Measurements from ENCODE around the gene KCNJ4. TPM values are rescaled to one million over a fixed set of nuclear protein-coding genes. Genes with fewer than 3 reads are reported as not detected.

KCNJ4 gene
- total RNA-seq, 1 experiment from 2014 or later, result 0.27 TPM

DNA sequence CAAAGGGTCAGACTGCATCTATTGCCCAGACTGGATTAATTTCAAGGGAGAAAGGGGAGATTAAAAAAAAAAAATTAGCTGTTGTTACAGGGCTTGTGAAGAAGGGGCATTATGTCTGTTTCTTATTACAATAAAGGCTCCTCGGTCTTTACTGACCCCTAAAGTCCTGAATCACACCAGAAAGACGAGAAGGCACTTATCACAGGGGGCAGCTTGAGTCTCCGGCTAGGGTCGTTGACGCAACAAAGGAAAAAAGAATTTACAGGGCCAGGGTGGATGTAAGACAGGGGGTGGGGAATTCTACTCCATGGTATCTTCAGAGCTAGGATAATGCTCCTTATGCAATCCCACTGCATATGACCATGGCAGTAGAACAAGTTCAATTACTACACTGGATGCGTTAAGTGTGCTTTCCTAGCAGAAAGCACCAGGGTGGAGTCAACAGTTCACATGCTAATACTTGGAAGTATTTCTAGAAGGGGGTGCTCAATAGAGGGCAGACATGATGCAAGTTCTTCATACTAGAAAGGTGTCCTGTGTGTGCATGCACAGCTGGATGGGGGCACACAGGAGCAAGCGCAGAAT is 34.7 kb upstream of the KCNJ4 start:
- no TSS peak for BruUV-seq (replicated peaks)
- intact Hi-C loops (cut with micrococcal nuclease; ENCODE audit: unreplicated experiment), result no loop called here
- no peak for DNase-seq
- no peaks in the 10 kb centered on the region for H3K4me1 ChIP-seq
- Mint-ChIP-seq H3K27ac (ENCODE audit: unreplicated experiment) (peak overlapping the region; percentile 49), H3K36me3 (ENCODE audit: insufficient read depth, unreplicated experiment) (peaks cover 97% of the 10 kb centered on the region), H3K4me3 (ENCODE audit: unreplicated experiment) (no peak overlapping the region), H3K9me3 (ENCODE audit: unreplicated experiment) (no peaks in the 10 kb centered on the region), H3K27me3 (ENCODE audit: insufficient read depth, unreplicated experiment) (no peaks in the 10 kb centered on the region), H3K4me1 (ENCODE audit: low read depth, unreplicated experiment) (no peaks in the 10 kb centered on the region)
- no peaks in the 10 kb centered on the region for H3K27me3 ChIP-seq (replicated peaks; ENCODE audit: control insufficient read depth, insufficient read depth, low read length)
- peaks cover 3% of the 10 kb centered on the region; the same call in 1 of the 2 replicates for H3K36me3 ChIP-seq (ENCODE audit: control insufficient read depth, insufficient read depth, low read length)
- H3K9me3 ChIP-seq, result no peaks in the 10 kb centered on the region
- TF ChIP-seq, protein P1, sequence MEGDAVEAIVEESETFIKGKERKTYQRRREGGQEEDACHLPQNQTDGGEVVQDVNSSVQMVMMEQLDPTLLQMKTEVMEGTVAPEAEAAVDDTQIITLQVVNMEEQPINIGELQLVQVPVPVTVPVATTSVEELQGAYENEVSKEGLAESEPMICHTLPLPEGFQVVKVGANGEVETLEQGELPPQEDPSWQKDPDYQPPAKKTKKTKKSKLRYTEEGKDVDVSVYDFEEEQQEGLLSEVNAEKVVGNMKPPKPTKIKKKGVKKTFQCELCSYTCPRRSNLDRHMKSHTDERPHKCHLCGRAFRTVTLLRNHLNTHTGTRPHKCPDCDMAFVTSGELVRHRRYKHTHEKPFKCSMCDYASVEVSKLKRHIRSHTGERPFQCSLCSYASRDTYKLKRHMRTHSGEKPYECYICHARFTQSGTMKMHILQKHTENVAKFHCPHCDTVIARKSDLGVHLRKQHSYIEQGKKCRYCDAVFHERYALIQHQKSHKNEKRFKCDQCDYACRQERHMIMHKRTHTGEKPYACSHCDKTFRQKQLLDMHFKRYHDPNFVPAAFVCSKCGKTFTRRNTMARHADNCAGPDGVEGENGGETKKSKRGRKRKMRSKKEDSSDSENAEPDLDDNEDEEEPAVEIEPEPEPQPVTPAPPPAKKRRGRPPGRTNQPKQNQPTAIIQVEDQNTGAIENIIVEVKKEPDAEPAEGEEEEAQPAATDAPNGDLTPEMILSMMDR (IDR thresholded peaks at IDR 0.05; ENCODE audit: insufficient read depth in 1 of 2, low read depth in 1 of 2, low read length in 1 of 2, severe bottlenecking in 1 of 2, unreplicated experiment in 1 of 2), result no peak
- ChIA-PET POLR2A (no interaction called here), CTCF (interaction anchor here (0.6 kb wide), 1 partner anchor 80 kb away, joined by 4 read pairs; the partner anchor contains the start of gene DMC1)
- no peak overlapping the region for H3K4me3 ChIP-seq (ENCODE audit: low read depth, low read length)

GRCh38 chr22:38489142-38489541 is 34.1 kb upstream of the KCNJ4 start:
- H3K36me3 ChIP-seq (ENCODE audit: control insufficient read depth, insufficient read depth, low read length), result peaks cover 5% of the 10 kb centered on the region; the same call in 1 of the 2 replicates
- Mint-ChIP-seq H3K36me3 (ENCODE audit: insufficient read depth, unreplicated experiment) (peaks cover 97% of the 10 kb centered on the region), H3K27me3 (ENCODE audit: insufficient read depth, unreplicated experiment) (no peaks in the 10 kb centered on the region), H3K27ac (ENCODE audit: unreplicated experiment) (peak overlapping the region; percentile 49), H3K9me3 (ENCODE audit: unreplicated experiment) (no peaks in the 10 kb centered on the region), H3K4me1 (ENCODE audit: low read depth, unreplicated experiment) (no peaks in the 10 kb centered on the region), H3K4me3 (ENCODE audit: unreplicated experiment) (no peak overlapping the region)
- intact Hi-C loops (cut with micrococcal nuclease; ENCODE audit: unreplicated experiment), result no loop called here
- no peaks in the 10 kb centered on the region for H3K4me1 ChIP-seq
- BruUV-seq (replicated peaks), result no TSS peak
- ChIA-PET POLR2A (no interaction called here), CTCF (no interaction called here)
- no peaks in the 10 kb centered on the region for H3K27me3 ChIP-seq (replicated peaks; ENCODE audit: control insufficient read depth, insufficient read depth, low read length)
- no peak for DNase-seq
- H3K9me3 ChIP-seq, result no peaks in the 10 kb centered on the region
- H3K4me3 ChIP-seq (ENCODE audit: low read depth, low read length), result no peak overlapping the region
- TF ChIP-seq, protein P1 (IDR thresholded peaks at IDR 0.05; ENCODE audit: insufficient read depth in 1 of 2, low read depth in 1 of 2, low read length in 1 of 2, severe bottlenecking in 1 of 2, unreplicated experiment in 1 of 2), result no peak

DNA sequence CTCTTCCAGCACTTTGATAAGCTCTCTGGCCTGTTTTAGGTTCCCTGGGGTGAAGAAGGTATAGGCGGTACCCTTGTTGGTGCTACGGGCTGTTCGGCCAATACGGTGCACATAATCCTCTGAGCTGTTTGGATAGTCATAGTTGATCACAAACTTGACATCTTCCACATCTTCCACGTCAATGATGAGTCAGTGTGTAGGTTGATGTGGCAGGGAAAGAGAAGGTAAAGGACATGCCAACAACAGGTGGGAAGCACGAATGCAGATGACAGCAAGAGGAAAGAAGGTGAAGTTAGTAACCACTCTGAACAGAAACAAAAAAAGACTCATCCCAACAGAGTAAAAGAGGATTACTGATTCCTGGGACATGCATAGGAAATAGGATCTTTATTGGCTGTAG is 32.9 kb upstream of the KCNJ4 start:
- no peak for DNase-seq
- ChIA-PET POLR2A (no interaction called here), CTCF (no interaction called here)
- peaks cover 97% of the 10 kb centered on the region for H3K36me3 Mint-ChIP-seq (ENCODE audit: insufficient read depth, unreplicated experiment)
- H3K4me3 Mint-ChIP-seq (ENCODE audit: unreplicated experiment), result no peak overlapping the region
- no peaks in the 10 kb centered on the region for H3K27me3 Mint-ChIP-seq (ENCODE audit: insufficient read depth, unreplicated experiment)
- TF ChIP-seq, protein P1 (IDR thresholded peaks at IDR 0.05; ENCODE audit: insufficient read depth in 1 of 2, low read depth in 1 of 2, low read length in 1 of 2, severe bottlenecking in 1 of 2, unreplicated experiment in 1 of 2), result no peak
- H3K4me1 ChIP-seq, result no peaks in the 10 kb centered on the region
- H3K4me1 Mint-ChIP-seq (ENCODE audit: low read depth, unreplicated experiment), result no peaks in the 10 kb centered on the region
- no peak overlapping the region for H3K4me3 ChIP-seq (ENCODE audit: low read depth, low read length)
- no peaks in the 10 kb centered on the region for H3K9me3 Mint-ChIP-seq (ENCODE audit: unreplicated experiment)
- intact Hi-C loops (cut with micrococcal nuclease; ENCODE audit: unreplicated experiment), result no loop called here
- H3K27ac Mint-ChIP-seq (ENCODE audit: unreplicated experiment), result peak overlapping the region; percentile 45
- no TSS peak for BruUV-seq (replicated peaks)
- H3K27me3 ChIP-seq (replicated peaks; ENCODE audit: control insufficient read depth, insufficient read depth, low read length), result no peaks in the 10 kb centered on the region
- peaks cover 5% of the 10 kb centered on the region; the same call in 1 of the 2 replicates for H3K36me3 ChIP-seq (ENCODE audit: control insufficient read depth, insufficient read depth, low read length)
- no peaks in the 10 kb centered on the region for H3K9me3 ChIP-seq

Measured in Caco-2 (cell line).